ENCODE measurements around the gene CFAP58.

CFAP58 gene, protein sequence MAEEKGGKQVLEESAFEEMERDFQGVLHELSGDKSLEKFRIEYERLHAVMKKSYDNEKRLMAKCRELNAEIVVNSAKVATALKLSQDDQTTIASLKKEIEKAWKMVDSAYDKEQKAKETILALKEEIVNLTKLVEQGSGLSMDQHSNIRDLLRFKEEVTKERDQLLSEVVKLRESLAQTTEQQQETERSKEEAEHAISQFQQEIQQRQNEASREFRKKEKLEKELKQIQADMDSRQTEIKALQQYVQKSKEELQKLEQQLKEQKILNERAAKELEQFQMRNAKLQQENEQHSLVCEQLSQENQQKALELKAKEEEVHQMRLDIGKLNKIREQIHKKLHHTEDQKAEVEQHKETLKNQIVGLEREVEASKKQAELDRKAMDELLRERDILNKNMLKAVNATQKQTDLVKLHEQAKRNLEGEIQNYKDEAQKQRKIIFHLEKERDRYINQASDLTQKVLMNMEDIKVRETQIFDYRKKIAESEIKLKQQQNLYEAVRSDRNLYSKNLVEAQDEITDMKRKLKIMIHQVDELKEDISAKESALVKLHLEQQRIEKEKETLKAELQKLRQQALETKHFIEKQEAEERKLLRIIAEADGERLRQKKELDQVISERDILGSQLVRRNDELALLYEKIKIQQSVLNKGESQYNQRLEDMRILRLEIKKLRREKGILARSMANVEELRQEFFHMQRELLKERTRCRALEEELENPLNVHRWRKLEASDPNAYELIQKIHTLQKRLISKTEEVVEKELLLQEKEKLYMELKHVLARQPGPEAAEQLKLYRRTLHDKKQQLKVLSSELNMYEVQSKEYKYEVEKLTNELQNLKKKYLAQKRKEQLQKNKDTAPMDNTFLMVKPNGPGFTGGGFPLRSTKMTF

GRCh38 chr10:104353325-104354048, at the start of gene CFAP58:
Gene CFAP58 (plus strand): TSS chr10:104353833. CDS start chr10:104353898, 65 bp downstream.
- peak; percentile 90 for DNase-seq

DNA sequence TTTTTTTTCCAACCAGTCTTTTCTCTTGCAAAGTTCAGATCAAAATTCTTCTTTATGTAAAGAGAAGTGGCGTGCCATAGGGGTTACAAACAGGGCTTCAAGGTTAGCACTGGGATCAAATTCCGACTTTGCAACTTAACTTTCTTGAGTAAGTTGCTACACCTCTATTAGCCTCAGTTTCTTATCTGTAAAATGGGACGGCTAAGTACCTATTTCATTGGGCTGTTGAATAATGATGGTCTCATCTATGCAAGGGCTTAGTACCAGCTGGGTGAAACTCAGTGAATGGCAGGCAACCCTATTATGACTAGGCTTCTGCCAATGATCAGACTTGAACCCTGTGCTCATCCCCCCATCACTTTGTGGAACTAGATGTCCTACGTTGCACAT, 49.3 kb upstream of the CFAP58 start:
- no peak for DNase-seq

GRCh38 chr10:104304927-104305326, 48.7 kb upstream of the CFAP58 start:
- DNase-seq: no peak

DNA sequence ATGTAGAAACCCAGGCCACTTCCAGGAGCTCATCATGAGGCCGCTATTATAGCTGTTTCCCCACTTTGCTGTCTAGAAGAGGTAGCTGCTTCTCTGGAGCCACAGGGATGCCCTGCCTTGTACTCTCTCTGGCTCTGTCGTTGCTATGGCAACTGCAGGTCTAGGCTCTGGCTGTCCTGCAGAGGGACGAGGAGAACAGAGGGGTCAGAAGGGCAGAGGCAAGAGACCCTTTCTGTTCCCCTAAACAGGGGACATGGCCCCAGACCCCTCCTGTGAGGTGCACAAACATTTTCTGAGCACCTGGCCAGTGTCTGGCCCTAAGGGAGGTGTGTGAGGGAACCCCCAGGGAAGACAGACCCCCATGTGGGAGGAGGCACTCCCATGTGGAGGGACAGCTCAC, 46.7 kb upstream of the CFAP58 start:
- no peak for DNase-seq

DNA sequence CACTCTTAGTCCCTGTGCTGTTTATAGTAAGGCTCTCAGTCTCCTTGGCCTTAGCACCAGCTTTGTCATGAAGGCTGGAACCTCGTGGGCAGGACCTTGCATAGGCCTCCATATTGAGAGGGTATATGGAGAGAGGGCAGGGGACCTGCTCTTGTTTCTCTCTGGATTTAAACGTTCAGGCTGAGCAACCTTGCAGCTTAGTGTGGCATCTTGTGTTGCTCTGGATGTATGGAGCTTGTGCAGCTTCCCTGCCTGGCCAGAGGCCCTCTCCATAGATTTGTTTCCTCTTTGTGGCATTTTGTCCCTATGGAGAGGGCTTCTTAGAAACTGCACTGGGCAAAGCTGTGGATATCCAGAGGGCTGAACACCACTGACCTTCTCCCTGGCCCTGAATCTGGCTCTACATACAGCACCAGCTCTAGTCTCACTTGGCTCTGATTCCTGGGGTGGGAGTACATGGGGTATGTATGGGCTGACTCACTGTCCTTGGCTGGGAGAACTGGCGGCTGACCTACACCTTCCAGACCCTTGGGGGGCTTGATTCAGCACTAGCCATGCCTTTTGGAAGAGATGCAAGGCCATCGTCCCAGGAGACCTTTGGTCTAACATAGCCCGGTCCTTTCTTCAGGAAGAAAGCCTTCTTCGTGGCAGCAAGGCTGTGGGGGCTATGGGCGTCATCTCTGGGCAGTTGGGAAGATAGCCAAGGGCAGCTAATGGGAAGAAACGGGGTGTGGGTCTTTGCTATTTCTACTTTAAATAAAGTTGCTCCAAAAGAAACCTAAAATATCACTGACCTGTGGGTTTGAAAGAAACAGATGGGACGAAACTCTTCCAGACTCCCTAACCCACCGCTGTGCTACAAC, 45.8 kb upstream of the CFAP58 start:
- DNase-seq: no peak

- DNase-seq: no peak
Observed at GRCh38 chr10:104308439-104308903, 45.2 kb upstream of the CFAP58 start.

DNA sequence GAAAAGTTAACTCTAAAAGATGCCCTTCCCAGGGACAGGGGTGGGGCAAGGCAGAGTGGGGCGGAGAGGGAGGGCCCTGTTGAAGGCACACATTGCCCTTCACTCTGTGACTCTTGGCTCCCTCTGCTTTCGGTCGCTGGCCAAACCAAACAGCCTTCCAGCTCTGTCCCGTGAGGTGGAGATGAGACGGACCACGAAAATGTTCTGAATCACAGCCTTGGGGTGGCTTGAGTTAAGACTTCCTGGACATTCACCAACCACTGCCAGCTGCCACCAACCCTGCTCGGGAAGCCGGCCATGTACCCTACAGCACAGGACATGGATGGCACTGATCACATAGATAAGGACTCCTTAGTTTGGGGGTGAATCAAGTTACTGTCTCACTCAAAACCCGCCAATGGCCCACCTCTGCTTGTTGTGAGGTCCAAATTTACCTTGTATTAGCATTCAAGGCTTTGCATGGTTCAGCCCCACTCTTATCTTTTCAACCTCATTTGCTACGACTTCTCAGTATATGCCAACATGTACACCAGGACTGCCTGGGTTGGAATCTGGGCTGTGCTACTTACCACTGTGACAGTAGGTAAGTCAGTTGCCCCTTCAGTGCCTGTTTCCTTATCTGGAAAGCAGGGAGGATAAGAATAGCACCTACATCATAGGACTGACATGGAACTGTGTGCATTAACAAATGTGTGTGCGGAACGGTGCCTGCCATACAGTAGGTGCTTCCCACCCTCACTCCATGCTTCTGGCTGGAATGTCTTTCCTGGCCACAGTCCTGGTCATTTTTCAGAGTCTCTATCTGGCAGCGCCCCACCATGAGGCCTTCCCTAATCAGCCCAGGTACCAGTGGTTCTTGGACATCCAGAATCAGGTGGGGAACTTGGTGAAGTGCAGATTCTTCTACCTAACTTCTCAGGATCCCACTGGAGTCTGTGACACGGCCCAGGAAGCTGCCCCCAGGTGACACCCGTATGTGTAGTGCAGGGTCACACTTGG, 43.4 kb upstream of the CFAP58 start:
- DNase-seq: no peak

DNA sequence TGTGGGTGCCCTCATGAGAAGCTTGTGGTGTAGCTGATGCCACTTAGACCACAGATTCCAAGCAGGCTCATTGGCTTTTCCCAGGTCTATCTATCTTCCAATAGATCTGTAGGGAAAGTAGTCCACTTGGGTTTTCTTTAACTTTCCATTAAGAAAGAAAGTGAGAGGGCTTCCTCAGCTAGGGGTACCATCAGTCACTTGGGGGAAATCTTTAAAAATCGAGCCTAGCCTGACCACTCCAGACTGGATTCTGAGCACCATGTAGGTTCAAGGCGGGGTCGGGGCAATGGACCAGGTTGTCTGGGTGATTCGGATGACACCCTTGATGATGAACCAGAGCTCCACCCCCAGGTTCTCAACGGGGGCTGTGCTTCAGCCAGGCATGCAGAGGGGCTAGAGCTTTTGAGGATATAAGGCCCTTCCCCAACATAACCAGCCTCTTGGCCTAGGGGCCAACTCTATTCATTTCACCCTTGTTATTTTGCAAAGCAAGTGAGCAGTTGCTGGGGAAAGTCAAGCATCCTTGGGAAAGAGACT, 42.4 kb upstream of the CFAP58 start:
- DNase-seq: no peak

GRCh38 chr10:104314591-104315485, 38.8 kb upstream of the CFAP58 start:
- DNase-seq: no peak

DNA sequence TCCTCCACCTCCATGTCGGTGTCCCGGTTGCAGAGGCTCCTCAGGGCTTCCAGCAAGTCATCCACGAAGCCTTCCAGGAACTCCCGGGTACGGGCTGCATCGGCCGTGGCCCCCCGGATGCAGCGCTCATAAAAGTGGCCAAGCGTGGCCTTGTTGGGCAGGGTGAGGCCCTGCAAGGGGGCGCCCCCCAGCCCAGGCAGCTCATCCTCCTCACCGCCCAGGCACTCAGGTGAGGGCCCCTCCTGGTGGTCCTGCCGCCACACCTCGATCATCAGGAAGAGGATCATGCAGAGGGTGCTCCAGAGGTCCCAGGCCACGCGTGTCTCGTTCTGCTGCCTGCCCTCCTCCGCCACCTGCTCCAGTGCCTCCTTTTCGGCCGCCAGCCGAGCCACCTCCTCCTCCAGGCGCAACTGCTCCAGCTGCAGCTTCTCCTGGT, 38.1 kb upstream of the CFAP58 start:
- no peak for DNase-seq

DNA sequence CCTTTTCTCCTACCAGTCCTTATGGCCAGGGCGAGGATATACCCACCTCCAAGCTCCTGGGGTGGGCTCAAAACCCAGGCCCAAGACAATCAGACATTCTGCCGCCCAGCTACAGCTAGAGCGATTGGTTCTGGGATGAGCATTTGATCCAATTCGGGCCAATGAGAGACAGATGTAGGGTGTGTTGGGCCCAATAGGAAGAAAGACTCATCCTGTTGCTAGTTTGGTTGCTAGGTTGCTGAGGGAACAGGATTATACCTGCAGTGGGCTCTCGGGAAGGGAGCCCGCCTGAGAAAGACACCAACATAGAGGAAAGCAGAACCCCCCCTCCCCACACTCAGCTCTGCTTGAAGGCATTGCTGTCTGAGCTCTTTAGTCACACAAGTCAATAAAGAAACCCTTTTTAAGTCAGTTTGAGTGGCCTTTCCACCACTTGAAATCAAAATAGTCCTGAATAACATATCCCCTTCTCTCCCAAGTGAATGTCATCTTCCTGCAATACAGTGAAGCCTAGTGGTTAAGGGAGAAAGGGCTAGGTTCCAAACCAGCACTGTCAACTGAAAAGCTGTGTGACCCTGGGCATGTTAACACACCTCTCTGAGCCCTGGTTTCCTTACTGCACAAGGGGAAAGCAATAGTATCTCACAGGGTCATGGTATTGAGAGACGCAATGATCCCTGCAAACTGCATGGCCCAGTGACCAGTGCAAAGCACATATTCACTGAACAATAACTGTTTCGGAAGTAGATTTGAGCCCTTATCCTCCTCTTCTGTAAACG, 37.1 kb upstream of the CFAP58 start:
- DNase-seq: no peak

DNA sequence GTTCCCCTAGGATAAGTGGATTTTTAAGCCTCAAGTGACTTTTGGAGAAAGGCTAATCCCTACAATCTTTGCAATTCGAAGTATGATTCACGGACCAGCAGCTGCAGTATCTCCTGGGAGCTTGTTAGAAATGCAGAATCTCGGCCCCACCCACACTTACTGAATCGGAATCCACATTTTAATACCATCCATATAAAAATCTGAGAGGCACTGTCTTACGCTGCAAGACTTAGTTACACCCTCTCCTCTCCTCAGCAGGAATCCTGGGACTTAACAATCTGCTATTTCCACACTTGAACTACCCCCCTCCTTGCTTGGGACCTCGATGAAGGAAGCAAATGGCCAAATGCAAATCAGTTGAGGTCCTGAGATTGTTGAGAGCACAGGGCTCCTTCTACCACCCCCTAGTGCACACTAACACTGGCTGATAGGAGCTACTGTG, 36.3 kb upstream of the CFAP58 start:
- DNase-seq: no peak

- no peak for DNase-seq
Observed at GRCh38 chr10:104317726-104318299, 35.8 kb upstream of the CFAP58 start.

- DNase-seq: no peak
Observed at GRCh38 chr10:104318326-104318725, 35.3 kb upstream of the CFAP58 start.

GRCh38 chr10:104318810-104319741, 34.6 kb upstream of the CFAP58 start:
- no peak for DNase-seq

- no peak for DNase-seq
Observed at GRCh38 chr10:104321226-104321625, 32.4 kb upstream of the CFAP58 start.
